WTC11 (cell line): Measurements from ENCODE around the gene SCD5.

ENCODE experiments used
- CTCF ChIP-seq: fragments of 200-600 bp; IDR thresholded peaks from 2 replicates; pipeline ENCODE4 v1.8.0; 2022; ENCODE audit warnings: antibody characterized with exemption
- ERG ChIP-seq: fragments of 250-450 bp; sonication (Bioruptor Pico); IDR thresholded peaks from 2 replicates; pipeline ENCODE4 v1.8.0; 2021; ENCODE audit warnings: mild to moderate bottlenecking
- FOXJ3 ChIP-seq: sonication (generic); formaldehyde crosslinking; IDR thresholded peaks from 2 replicates; pipeline ENCODE4 v1.9.0; 2021; ENCODE audit warnings: missing genetic modification reagents, mild to moderate bottlenecking, borderline replicate concordance
- NR1H2 ChIP-seq: sonication (generic); formaldehyde crosslinking; IDR thresholded peaks from 2 replicates; pipeline ENCODE4 v1.9.0; 2021; ENCODE audit warnings: mild to moderate bottlenecking, moderate library complexity, missing genetic modification reagents
- RELA ChIP-seq: sonication (generic); formaldehyde crosslinking; IDR thresholded peaks from 2 replicates; pipeline ENCODE4 v1.8.1; 2022; ENCODE audit warnings: missing genetic modification reagents, mild to moderate bottlenecking, borderline replicate concordance
- SMAD4 ChIP-seq: sonication (generic); formaldehyde crosslinking; IDR thresholded peaks from 2 replicates; pipeline ENCODE4 v1.8.0; 2022; ENCODE audit warnings: mild to moderate bottlenecking, missing genetic modification reagents
- SP1 ChIP-seq: sonication (generic); formaldehyde crosslinking; conservative IDR thresholded peaks from 2 replicates; pipeline ENCODE4 v1.8.1; 2022; ENCODE audit warnings: missing genetic modification reagents
- ZNF138 ChIP-seq: sonication (generic); formaldehyde crosslinking; conservative IDR thresholded peaks from 2 replicates; pipeline ENCODE4 v1.8.1; 2022; ENCODE audit warnings: mild to moderate bottlenecking, moderate library complexity, missing genetic modification reagents
- ZNF232 ChIP-seq: sonication (generic); formaldehyde crosslinking; IDR thresholded peaks from 2 replicates; pipeline ENCODE4 v1.8.0; 2022; ENCODE audit warnings: mild to moderate bottlenecking, missing genetic modification reagents
- TF ChIP-seq, protein P1 (sequence below): sonication (generic); formaldehyde crosslinking; IDR thresholded peaks from 2 replicates; pipeline ENCODE4 v1.8.1; 2022; ENCODE audit warnings: mild to moderate bottlenecking, moderate library complexity, missing genetic modification reagents
- TF ChIP-seq, protein P2 (sequence below): sonication (generic); formaldehyde crosslinking; IDR thresholded peaks from 2 replicates; pipeline ENCODE4 v1.8.1; 2023; ENCODE audit warnings: mild to moderate bottlenecking, missing genetic modification reagents, moderate library complexity
- TF ChIP-seq, protein P3 (sequence below): sonication (generic); formaldehyde crosslinking; IDR thresholded peaks from 2 replicates; pipeline ENCODE4 v1.8.0; 2022; ENCODE audit warnings: mild to moderate bottlenecking, missing genetic modification reagents

GRCh38 chr4:82744284-82744968 is 54.2 kb downstream of the SCD5 start:
- no peak for TF ChIP-seq CTCF
- no peak for TF ChIP-seq NR1H2 (CRISPR knock-in tag)
- no peak for TF ChIP-seq ZNF232 (CRISPR knock-in tag)
- TF ChIP-seq, protein P1, sequence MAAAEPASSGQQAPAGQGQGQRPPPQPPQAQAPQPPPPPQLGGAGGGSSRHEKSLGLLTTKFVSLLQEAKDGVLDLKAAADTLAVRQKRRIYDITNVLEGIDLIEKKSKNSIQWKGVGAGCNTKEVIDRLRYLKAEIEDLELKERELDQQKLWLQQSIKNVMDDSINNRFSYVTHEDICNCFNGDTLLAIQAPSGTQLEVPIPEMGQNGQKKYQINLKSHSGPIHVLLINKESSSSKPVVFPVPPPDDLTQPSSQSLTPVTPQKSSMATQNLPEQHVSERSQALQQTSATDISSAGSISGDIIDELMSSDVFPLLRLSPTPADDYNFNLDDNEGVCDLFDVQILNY (CRISPR knock-in tag) = no peak
- TF ChIP-seq RELA (CRISPR knock-in tag) = no peak
- no peak for TF ChIP-seq FOXJ3 (CRISPR knock-in tag)
- no peak for TF ChIP-seq SMAD4 (CRISPR knock-in tag)
- TF ChIP-seq ZNF138 (CRISPR knock-in tag) = no peak
- TF ChIP-seq SP1 = no peak
- TF ChIP-seq, protein P2, sequence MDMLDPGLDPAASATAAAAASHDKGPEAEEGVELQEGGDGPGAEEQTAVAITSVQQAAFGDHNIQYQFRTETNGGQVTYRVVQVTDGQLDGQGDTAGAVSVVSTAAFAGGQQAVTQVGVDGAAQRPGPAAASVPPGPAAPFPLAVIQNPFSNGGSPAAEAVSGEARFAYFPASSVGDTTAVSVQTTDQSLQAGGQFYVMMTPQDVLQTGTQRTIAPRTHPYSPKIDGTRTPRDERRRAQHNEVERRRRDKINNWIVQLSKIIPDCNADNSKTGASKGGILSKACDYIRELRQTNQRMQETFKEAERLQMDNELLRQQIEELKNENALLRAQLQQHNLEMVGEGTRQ (CRISPR knock-in tag) = no peak
- TF ChIP-seq ERG (CRISPR knock-in tag) = no peak
- TF ChIP-seq, protein P3, sequence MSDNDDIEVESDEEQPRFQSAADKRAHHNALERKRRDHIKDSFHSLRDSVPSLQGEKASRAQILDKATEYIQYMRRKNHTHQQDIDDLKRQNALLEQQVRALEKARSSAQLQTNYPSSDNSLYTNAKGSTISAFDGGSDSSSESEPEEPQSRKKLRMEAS (CRISPR knock-in tag) = no peak
